GM18951 (cell line): ENCODE results near the gene ARHGAP6.

Experiments used
- POLR2A ChIP-seq: IDR thresholded peaks from 4 replicates; pipeline ENCODE4 v1.6.1; 2011; ENCODE audit warnings: mild to moderate bottlenecking; ENCODE audit not compliant: insufficient read length, insufficient read depth; ENCODE audit errors: extremely low read depth
- in situ Hi-C: fragments of 300-500 bp; cut with MboI; formaldehyde crosslinking; loops from one replicate; pipeline ENCODE4 v1.12.0; 2022; ENCODE audit warnings: low sequenced_read_pairs, mixed read lengths, inconsistent platforms; ENCODE audit not compliant: unreplicated experiment

Gene ARHGAP6

GRCh38 chrX:11464836-11465463 lies 200.8 kb downstream of the ARHGAP6 start:
- no peak for TF ChIP-seq POLR2A
- in situ Hi-C loops, result no loop called here

- TF ChIP-seq POLR2A, result no peak
- in situ Hi-C loops, result no loop called here
These were observed 201.3 kb downstream of the ARHGAP6 start for GRCh38 chrX:11464380-11464779.

- TF ChIP-seq POLR2A, result no peak
- in situ Hi-C loops, result no loop called here
These were observed 203.1 kb downstream of the ARHGAP6 start for GRCh38 chrX:11462648-11463047.

GRCh38 chrX:11462136-11462535 lies 203.6 kb downstream of the ARHGAP6 start:
- no peak for TF ChIP-seq POLR2A
- in situ Hi-C loops, result no loop called here

GRCh38 chrX:11461201-11462001 lies 204.3 kb downstream of the ARHGAP6 start:
- TF ChIP-seq POLR2A, result no peak
- in situ Hi-C loops, result no loop called here

GRCh38 chrX:11460347-11460746 lies 205.4 kb downstream of the ARHGAP6 start:
- in situ Hi-C loops, result no loop called here
- TF ChIP-seq POLR2A, result no peak

- TF ChIP-seq POLR2A, result no peak
- in situ Hi-C loops, result no loop called here
These were observed 207.6 kb downstream of the ARHGAP6 start for GRCh38 chrX:11458170-11458569.

- no peak for TF ChIP-seq POLR2A
- in situ Hi-C loops, result no loop called here
These were observed 214.6 kb downstream of the ARHGAP6 start for GRCh38 chrX:11451151-11451550.

GRCh38 chrX:11450354-11450753 lies 215.4 kb downstream of the ARHGAP6 start:
- in situ Hi-C loops, result no loop called here
- no peak for TF ChIP-seq POLR2A

GRCh38 chrX:11449613-11450012 lies 216.1 kb downstream of the ARHGAP6 start:
- in situ Hi-C loops, result no loop called here
- no peak for TF ChIP-seq POLR2A

- in situ Hi-C loops, result no loop called here
- TF ChIP-seq POLR2A, result no peak
These were observed 218.3 kb downstream of the ARHGAP6 start for GRCh38 chrX:11447418-11447817.

GRCh38 chrX:11446949-11447348 lies 218.8 kb downstream of the ARHGAP6 start:
- no peak for TF ChIP-seq POLR2A
- in situ Hi-C loops, result no loop called here

GRCh38 chrX:11446336-11446735 lies 219.4 kb downstream of the ARHGAP6 start:
- no peak for TF ChIP-seq POLR2A
- in situ Hi-C loops, result no loop called here

- TF ChIP-seq POLR2A, result no peak
- in situ Hi-C loops, result no loop called here
These were observed 220.2 kb downstream of the ARHGAP6 start for GRCh38 chrX:11445540-11445939.
